Endothelial cell of umbilical vein (primary cell): ENCODE measurements around the gene TNFRSF1A. TPM values are rescaled to one million over a fixed set of nuclear protein-coding genes. Genes with fewer than 3 reads are reported as not detected.

Source experiments
- BruUV-seq: library from RNA; stranded (reverse); fragments of 400-500 nt; replicated peaks from 2 replicates; lab custom pipeline; 2021; lab: Mats Ljungman, UMichigan
- CTCF ChIA-PET: fragments of 300-600, 350-600 bp; sonication (Branson Sonifier 250); formaldehyde crosslinking; loops from one replicate; lab custom pipeline; 2021; ENCODE audit warnings: antibody characterized with exemption, inconsistent platforms; lab: Charles Lee
- POLR2A ChIA-PET: fragments of 300-600, 350-600 bp; sonication (Branson Sonifier 250); formaldehyde crosslinking; loops from one replicate; lab custom pipeline; 2021; ENCODE audit warnings: antibody characterized with exemption, inconsistent platforms; lab: Charles Lee
- DNase-seq: peaks from one replicate; pipeline ENCODE4 v3.0.0-alpha.2; 2011; ENCODE audit warnings: low read depth, low spot score
- FAIRE-seq: peaks from 2 replicates; lab custom pipeline; 2011; peaks lifted over from hg19 to GRCh38; lab: Jason Lieb, UNC
- H2AFZ ChIP-seq: 2 replicates; pipeline ENCODE4 v1.6.0; 2012; ENCODE audit warnings: low read depth, low read length, control low read depth, inconsistent platforms
- H3K27ac ChIP-seq: 2 replicates; pipeline ENCODE4 v1.5.1; 2011; ENCODE audit warnings: low read depth, mild to moderate bottlenecking, control low read depth, low read length, moderate library complexity; ENCODE audit not compliant: insufficient read depth
- H3K27me3 ChIP-seq, 2 experiments: 2 replicates each; pipeline versions ENCODE4 v1.6.0 to v1.6.1; 2011; ENCODE audit warnings: low read length in 2 of 2, mixed read lengths in 1 of 2; ENCODE audit not compliant: control insufficient read depth in 2 of 2, insufficient read depth in 2 of 2
- H3K36me3 ChIP-seq, 2 experiments: 2 replicates in 1 of 2; 3 replicates in 1 of 2; pipeline ENCODE4 v1.5.1; 2011; ENCODE audit warnings: low read length in 2 of 2, mild to moderate bottlenecking in 1 of 2, moderate library complexity in 1 of 2; ENCODE audit not compliant: control insufficient read depth in 2 of 2, insufficient read depth in 2 of 2; ENCODE audit errors: extremely low read depth in 1 of 2
- H3K4me1 ChIP-seq: 3 replicates; pipeline ENCODE4 v1.5.1; 2011; ENCODE audit warnings: mild to moderate bottlenecking, low read length; ENCODE audit not compliant: control insufficient read depth, insufficient read depth; ENCODE audit errors: extremely low read depth
- H3K4me2 ChIP-seq: 2 replicates; pipeline ENCODE4 v1.6.1; 2011; ENCODE audit warnings: low read length, control low read depth, mixed read lengths; ENCODE audit not compliant: insufficient read depth
- H3K4me3 ChIP-seq, 3 experiments: fragments of 200-600 bp in 1 of 3; sonication (generic), shearing (Covaris generic) in 1 of 3; replicated peaks in 1 of 3; 2 replicates each; pipeline ENCODE4 v1.5.1; 2011 to 2016; ENCODE audit warnings: control low read depth in 3 of 3, low read length in 3 of 3, mild to moderate bottlenecking in 2 of 3, inconsistent platforms in 1 of 3, low read depth in 1 of 3, moderate library complexity in 1 of 3; ENCODE audit not compliant: insufficient read depth in 1 of 3
- H3K79me2 ChIP-seq: 2 replicates; pipeline ENCODE4 v1.6.0; 2012; ENCODE audit warnings: low read length, inconsistent platforms; ENCODE audit not compliant: control insufficient read depth, insufficient read depth
- H3K9ac ChIP-seq: replicated peaks from 2 replicates; pipeline ENCODE3; 2011; ENCODE audit warnings: low read length, control low read depth; ENCODE audit not compliant: insufficient read depth; ENCODE audit errors: extremely low read depth
- H3K9me1 ChIP-seq: replicated peaks from 3 replicates; pipeline ENCODE4 v1.6.0; 2011; ENCODE audit warnings: mild to moderate bottlenecking, low read length; ENCODE audit not compliant: control insufficient read depth, insufficient read depth; ENCODE audit errors: extremely low read depth
- H3K9me3 ChIP-seq: replicated peaks from 2 replicates; pipeline ENCODE4 v1.5.1; 2012; ENCODE audit warnings: low read length, inconsistent platforms; ENCODE audit not compliant: control insufficient read depth, insufficient read depth
- H4K20me1 ChIP-seq: replicated peaks from 2 replicates; pipeline ENCODE3; 2011; ENCODE audit warnings: mild to moderate bottlenecking, low read length; ENCODE audit not compliant: control insufficient read depth, insufficient read depth; ENCODE audit errors: extremely low read depth
- EZH2 ChIP-seq: IDR thresholded peaks from 2 replicates; pipeline ENCODE4 v1.6.1; 2012; ENCODE audit warnings: borderline replicate concordance, low read depth, mild to moderate bottlenecking, moderate library complexity, low read length, inconsistent platforms; ENCODE audit not compliant: severe bottlenecking
- FOS ChIP-seq: IDR thresholded peaks from 2 replicates; pipeline ENCODE4 v1.6.1; 2011; ENCODE audit warnings: mild to moderate bottlenecking, low read length, moderate library complexity, borderline replicate concordance; ENCODE audit not compliant: insufficient read depth
- JUN ChIP-seq: IDR thresholded peaks from 2 replicates; pipeline ENCODE4 v1.6.1; 2011; ENCODE audit warnings: borderline replicate concordance, low read depth; ENCODE audit not compliant: insufficient read length, insufficient read depth
- MAX ChIP-seq: IDR thresholded peaks from 2 replicates; pipeline ENCODE4 v1.6.1; 2011; ENCODE audit not compliant: insufficient read depth, insufficient read length
- POLR2A ChIP-seq: IDR thresholded peaks from 2 replicates; pipeline ENCODE4 v1.6.1; 2012; ENCODE audit warnings: low read depth, mild to moderate bottlenecking, control low read depth, low read length
- dilution Hi-C: fragments of 300-500 bp; cut with MboI; formaldehyde crosslinking; loops from one replicate; pipeline ENCODE4 v1.15.0; 2019; ENCODE audit warnings: low sequenced_read_pairs; ENCODE audit not compliant: extremely low pct_ligation_motif_present
- intact Hi-C: fragments of 100-400 bp; cut with micrococcal nuclease; formaldehyde crosslinking; loops from one replicate; pipeline ENCODE4 v1.10.0; 2022
- polyA plus RNA-seq, 4 experiments: library from polyadenylated mRNA; depleted of rRNA in 3 of 4; stranded (reverse) in 3 of 4; unstranded in 1 of 4; fragments of >200 nt; gene quantifications; 2 replicates each; pipeline versions ENCODE4 v1.2.1 to v1.2.3, GENCODE V29; 2011 to 2012; ENCODE audit warnings: missing spikeins in 1 of 4
- total RNA-seq: library from RNA; stranded (reverse); gene quantifications from 2 replicates; pipeline ENCODE4 v1.2.3, GENCODE V29; 2021

TNFRSF1A gene
- total and polyA plus RNA-seq, 2 donors (not counting 3 experiments of a cell fraction or from before 2014, with no cell fraction given) = 86.5 to 98.2 TPM

GRCh38 chr12:6372403-6373003 lies 30.6 kb upstream of the TNFRSF1A start:
- no peaks in the 10 kb centered on the region for H4K20me1 ChIP-seq
- H3K9me1 ChIP-seq = no peaks in the 10 kb centered on the region
- no peaks in the 10 kb centered on the region for H3K9me3 ChIP-seq
- BruUV-seq = no TSS peak
- peak overlapping the region; percentile 74 for H2AFZ ChIP-seq
- H3K36me3 ChIP-seq = no peaks in the 10 kb centered on the region
- ChIA-PET CTCF (interaction anchor here (0.6 to 5.9 kb wide), 5 partner anchors 27 to 93 kb away, joined by 3 to 30 read pairs (median 4); no protein-coding TSS in a partner anchor), POLR2A (interaction anchor here (0.5 kb wide), 1 partner anchor 19 kb away, joined by 4 read pairs; no protein-coding TSS in a partner anchor)
- H3K27ac ChIP-seq = peak overlapping the region; percentile 54
- peak; percentile 97 for FAIRE-seq
- no peaks in the 10 kb centered on the region for H3K27me3 ChIP-seq
- intact Hi-C loops (loop anchor here (1.0 kb wide), 1 partner anchor 36 kb away; no protein-coding TSS in a partner anchor), dilution Hi-C loops (no loop called here)
- peak; percentile 58 for DNase-seq
- TF ChIP-seq POLR2A = no peak
- TF ChIP-seq MAX = no peak
- TF ChIP-seq JUN = peak; percentile 50
- peak; percentile 90 for TF ChIP-seq FOS
- TF ChIP-seq EZH2 = no peak
- peak overlapping the region; percentile 58 for H3K9ac ChIP-seq
- H3K4me1 ChIP-seq = peaks cover 36% of the 10 kb centered on the region
- H3K79me2 ChIP-seq = no peaks in the 10 kb centered on the region
- H3K4me3 ChIP-seq = no peak overlapping the region
- peak overlapping the region; percentile 4 for H3K4me2 ChIP-seq
